ENCODE measurements around the gene NT5DC2.

DNA sequence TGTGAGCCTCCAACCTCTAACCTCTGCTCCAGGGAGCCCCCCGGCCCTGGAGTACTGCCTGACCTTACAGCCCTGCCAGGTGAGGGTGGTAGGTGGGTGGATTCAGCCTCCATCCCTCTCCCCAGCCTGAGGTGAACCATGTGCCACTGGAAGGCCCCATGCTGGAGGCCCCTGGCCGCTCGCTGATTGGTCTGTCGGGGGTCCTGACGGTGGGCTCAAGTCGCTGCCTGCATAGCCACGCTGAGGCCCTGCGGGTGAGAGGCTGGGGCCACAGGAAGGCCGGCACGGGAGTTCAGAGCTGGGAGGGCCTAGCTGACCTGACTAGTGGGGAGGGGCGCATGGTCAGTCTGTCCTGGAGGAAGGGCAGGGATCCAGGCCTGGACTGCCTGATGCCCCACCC is 19.1 kb downstream of the NT5DC2 start:
- TF ChIP-seq, protein P1, sequence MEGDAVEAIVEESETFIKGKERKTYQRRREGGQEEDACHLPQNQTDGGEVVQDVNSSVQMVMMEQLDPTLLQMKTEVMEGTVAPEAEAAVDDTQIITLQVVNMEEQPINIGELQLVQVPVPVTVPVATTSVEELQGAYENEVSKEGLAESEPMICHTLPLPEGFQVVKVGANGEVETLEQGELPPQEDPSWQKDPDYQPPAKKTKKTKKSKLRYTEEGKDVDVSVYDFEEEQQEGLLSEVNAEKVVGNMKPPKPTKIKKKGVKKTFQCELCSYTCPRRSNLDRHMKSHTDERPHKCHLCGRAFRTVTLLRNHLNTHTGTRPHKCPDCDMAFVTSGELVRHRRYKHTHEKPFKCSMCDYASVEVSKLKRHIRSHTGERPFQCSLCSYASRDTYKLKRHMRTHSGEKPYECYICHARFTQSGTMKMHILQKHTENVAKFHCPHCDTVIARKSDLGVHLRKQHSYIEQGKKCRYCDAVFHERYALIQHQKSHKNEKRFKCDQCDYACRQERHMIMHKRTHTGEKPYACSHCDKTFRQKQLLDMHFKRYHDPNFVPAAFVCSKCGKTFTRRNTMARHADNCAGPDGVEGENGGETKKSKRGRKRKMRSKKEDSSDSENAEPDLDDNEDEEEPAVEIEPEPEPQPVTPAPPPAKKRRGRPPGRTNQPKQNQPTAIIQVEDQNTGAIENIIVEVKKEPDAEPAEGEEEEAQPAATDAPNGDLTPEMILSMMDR (IDR thresholded peaks at IDR 0.05) = no peak
- TF ChIP-seq POLR2A (IDR thresholded peaks at IDR 0.05) = no peak
- no peak for TF ChIP-seq POLR2AphosphoS5 (IDR thresholded peaks at IDR 0.05)
- no peak for TF ChIP-seq EP300 (IDR thresholded peaks at IDR 0.05)

Measured in sigmoid colon (tissue), 4 donors.